Trophoblast cell (in vitro differentiated cells and primary cell): ENCODE data around the gene MGAT5.

Experiments
- DNase-seq, 2 donors: peaks; one replicate each; pipeline ENCODE4 v3.0.0-alpha.2; 2016
- H2AFZ ChIP-seq: 2 replicates; pipeline ENCODE4 v1.6.1; 2013; ENCODE audit warnings: low read length, moderate library complexity, mild to moderate bottlenecking; ENCODE audit not compliant: insufficient read depth, poor library complexity
- H2AK5ac ChIP-seq: 2 replicates; pipeline ENCODE4 v1.6.1; 2013; ENCODE audit warnings: mild to moderate bottlenecking, low read length
- H2BK120ac ChIP-seq: 2 replicates; pipeline ENCODE4 v1.6.1; 2013; ENCODE audit warnings: low read length, mild to moderate bottlenecking, moderate library complexity; ENCODE audit not compliant: insufficient read depth, poor library complexity
- H2BK12ac ChIP-seq: 2 replicates; pipeline ENCODE4 v1.6.1; 2013; ENCODE audit warnings: mild to moderate bottlenecking, low read length, moderate library complexity
- H2BK5ac ChIP-seq: 2 replicates; pipeline ENCODE4 v1.6.1; 2013; ENCODE audit warnings: low read length, low read depth, moderate library complexity, mild to moderate bottlenecking; ENCODE audit not compliant: poor library complexity
- H3K14ac ChIP-seq: 2 replicates; pipeline ENCODE4 v1.6.1; 2013; ENCODE audit warnings: mild to moderate bottlenecking, low read length
- H3K18ac ChIP-seq: 2 replicates; pipeline ENCODE4 v1.6.1; 2013; ENCODE audit warnings: mild to moderate bottlenecking, low read length
- H3K23ac ChIP-seq: 2 replicates; pipeline ENCODE4 v1.6.1; 2013; ENCODE audit warnings: low read length
- H3K27ac ChIP-seq: 2 replicates; pipeline ENCODE4 v1.5.1; 2013; ENCODE audit warnings: low read depth, mild to moderate bottlenecking, inconsistent platforms, low read length, moderate library complexity
- H3K27me3 ChIP-seq: 2 replicates; pipeline ENCODE4 v1.6.1; 2013; ENCODE audit warnings: inconsistent platforms, mild to moderate bottlenecking, low read length, moderate library complexity; ENCODE audit not compliant: insufficient read depth
- H3K36me3 ChIP-seq, 2 experiments: 1 replicate in 1 of 2; 2 replicates in 1 of 2; pipeline ENCODE4 v1.6.1; 2013; ENCODE audit warnings: low read length in 2 of 2, mild to moderate bottlenecking in 2 of 2, moderate library complexity in 1 of 2; ENCODE audit not compliant: insufficient read depth in 2 of 2, control insufficient read depth in 1 of 2
- H3K4ac ChIP-seq: 2 replicates; pipeline ENCODE4 v1.6.1; 2013; ENCODE audit warnings: low read depth, mild to moderate bottlenecking, low read length, moderate library complexity
- H3K4me1 ChIP-seq, 2 experiments: 1 replicate in 1 of 2; 2 replicates in 1 of 2; pipeline ENCODE4 v1.6.1; 2013; ENCODE audit warnings: low read length in 2 of 2, mild to moderate bottlenecking in 2 of 2, moderate library complexity in 1 of 2; ENCODE audit not compliant: insufficient read depth in 2 of 2, control insufficient read depth in 1 of 2
- H3K4me2 ChIP-seq: 2 replicates; pipeline ENCODE4 v1.6.1; 2013; ENCODE audit warnings: inconsistent platforms, mild to moderate bottlenecking, low read length, moderate library complexity
- H3K4me3 ChIP-seq: 2 replicates; pipeline ENCODE4 v1.5.1; 2013; ENCODE audit warnings: mild to moderate bottlenecking, low read depth, low read length, inconsistent platforms
- H3K79me1 ChIP-seq: one replicate; pipeline ENCODE4 v1.6.1; 2013; ENCODE audit warnings: low read length
- H3K79me2 ChIP-seq: 2 replicates; pipeline ENCODE4 v1.6.1; 2013; ENCODE audit warnings: low read length, mild to moderate bottlenecking; ENCODE audit not compliant: control insufficient read depth, insufficient read depth, poor library complexity
- H3K9ac ChIP-seq: 2 replicates; pipeline ENCODE4 v1.6.1; 2013; ENCODE audit warnings: mild to moderate bottlenecking, low read length
- H3K9me3 ChIP-seq: 2 replicates; pipeline ENCODE4 v1.6.1; 2013; ENCODE audit warnings: low read depth, mild to moderate bottlenecking, control low read depth, inconsistent platforms, low read length; ENCODE audit not compliant: insufficient read depth
- H4K12ac ChIP-seq: 2 replicates; pipeline ENCODE4 v1.6.1; 2013; ENCODE audit warnings: low read depth, mild to moderate bottlenecking, low read length, moderate library complexity
- H4K8ac ChIP-seq: 2 replicates; pipeline ENCODE4 v1.6.1; 2013; ENCODE audit warnings: low read depth, mild to moderate bottlenecking, low read length, moderate library complexity
- H4K91ac ChIP-seq: one replicate; pipeline ENCODE4 v1.6.1; 2013; ENCODE audit warnings: low read depth, mild to moderate bottlenecking, low read length, moderate library complexity
- WGBS: extraction: QIAGEN DNeasy Blood & Tissue Kit; methylation state at CpG from one replicate; pipeline ENCODE4 v1.1.7; 2013; ENCODE audit warnings: missing lambda C conversion rate; ENCODE audit not compliant: insufficient read length, insufficient coverage; ENCODE audit errors: extremely low coverage; 5-methylcytosine and 5-hydroxymethylcytosine counted together

Gene MGAT5

DNA sequence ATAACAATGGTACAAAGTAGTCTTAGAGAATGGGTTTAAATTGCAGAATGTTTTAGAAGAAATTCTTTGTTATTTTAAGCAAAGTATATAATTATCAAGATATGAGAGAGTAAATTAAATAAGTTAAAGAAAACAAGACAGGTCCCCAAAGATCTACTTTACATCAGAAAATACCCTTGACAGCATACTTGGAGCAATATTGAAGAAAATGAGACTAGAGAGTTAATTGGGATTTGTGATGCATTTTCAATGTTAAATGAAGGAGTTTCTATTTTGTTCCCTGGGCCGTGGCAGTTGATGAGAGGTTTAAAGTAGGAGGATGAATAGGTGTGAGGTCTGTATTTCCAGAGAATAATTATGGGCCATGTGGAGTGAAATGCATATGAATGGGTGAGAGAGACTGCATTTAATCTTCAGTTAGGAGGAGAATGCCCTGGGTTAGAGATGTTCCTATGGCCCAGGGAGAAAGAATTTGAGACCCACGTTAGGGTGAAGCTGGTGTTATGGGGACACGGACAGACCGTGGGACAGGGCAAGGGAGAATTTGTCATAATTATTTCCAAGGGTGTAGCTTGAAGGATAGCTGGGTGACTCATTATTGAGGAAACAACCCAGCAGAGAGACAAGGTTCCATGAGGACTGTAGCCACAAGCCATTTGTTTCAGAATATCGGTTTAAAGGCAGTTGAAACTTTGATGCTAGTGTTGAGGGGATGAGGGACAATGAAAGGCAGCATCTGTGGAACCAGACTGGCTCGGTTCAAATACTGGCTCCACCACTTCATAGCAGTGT lies 22.7 kb downstream of the MGAT5 start:
- no peak overlapping the region for H4K91ac ChIP-seq
- H3K27ac ChIP-seq, result no peak overlapping the region
- no peak overlapping the region for H2AFZ ChIP-seq
- H3K9me3 ChIP-seq, result peaks cover 1% of the 10 kb centered on the region
- no peak overlapping the region for H3K4me2 ChIP-seq
- H3K23ac ChIP-seq, result no peak overlapping the region
- no peak for DNase-seq
- H3K4me3 ChIP-seq, result no peak overlapping the region
- H3K4ac ChIP-seq, result no peak overlapping the region
- H3K4me1 ChIP-seq, result no peaks in the 10 kb centered on the region
- H2AK5ac ChIP-seq, result no peak overlapping the region
- H2BK5ac ChIP-seq, result no peak overlapping the region
- H3K14ac ChIP-seq, result no peak overlapping the region
- no peak overlapping the region for H4K12ac ChIP-seq
- no CpG with 5 or more reads among the region's 6 CpGs for WGBS
- H3K79me1 ChIP-seq, result no peaks in the 10 kb centered on the region
- H4K8ac ChIP-seq, result no peak overlapping the region
- no peaks in the 10 kb centered on the region for H3K36me3 ChIP-seq
- no peak overlapping the region for H2BK12ac ChIP-seq
- H2BK120ac ChIP-seq, result no peak overlapping the region
- no peaks in the 10 kb centered on the region for H3K79me2 ChIP-seq
- no peaks in the 10 kb centered on the region for H3K27me3 ChIP-seq
- no peak overlapping the region for H3K18ac ChIP-seq
- no peak overlapping the region for H3K9ac ChIP-seq

DNA sequence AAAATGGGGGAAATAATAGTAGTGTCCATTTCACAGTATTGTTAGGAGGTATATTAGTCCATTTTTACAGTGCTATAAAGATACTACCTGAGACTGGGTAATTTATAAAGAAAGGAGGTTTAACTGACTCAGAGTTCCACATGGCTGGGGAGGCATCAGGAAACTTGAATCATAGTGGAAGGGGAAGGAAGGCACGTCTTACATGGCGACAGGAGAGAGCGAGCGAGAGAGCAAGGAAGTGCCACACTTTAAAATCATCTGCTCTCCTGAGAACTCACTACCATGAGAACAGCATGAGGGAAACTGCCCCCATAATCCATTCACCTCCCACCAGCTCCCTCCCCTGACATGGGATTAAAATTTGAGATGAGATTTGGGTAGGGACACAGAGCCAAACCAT lies 23.4 kb downstream of the MGAT5 start:
- no peaks in the 10 kb centered on the region for H3K79me1 ChIP-seq
- H3K4me3 ChIP-seq, result no peak overlapping the region
- H3K4ac ChIP-seq, result no peak overlapping the region
- no peak overlapping the region for H2BK5ac ChIP-seq
- peaks cover 1% of the 10 kb centered on the region for H3K9me3 ChIP-seq
- H2BK120ac ChIP-seq, result no peak overlapping the region
- no peaks in the 10 kb centered on the region for H3K36me3 ChIP-seq
- H3K18ac ChIP-seq, result no peak overlapping the region
- H3K4me2 ChIP-seq, result no peak overlapping the region
- H4K8ac ChIP-seq, result no peak overlapping the region
- WGBS, result no CpG with 5 or more reads among the region's 4 CpGs
- no peak overlapping the region for H2BK12ac ChIP-seq
- H3K79me2 ChIP-seq, result no peaks in the 10 kb centered on the region
- no peak overlapping the region for H3K14ac ChIP-seq
- H3K23ac ChIP-seq, result no peak overlapping the region
- H3K27me3 ChIP-seq, result no peaks in the 10 kb centered on the region
- no peak overlapping the region for H2AFZ ChIP-seq
- no peak overlapping the region for H3K27ac ChIP-seq
- H4K91ac ChIP-seq, result no peak overlapping the region
- no peak for DNase-seq
- H3K9ac ChIP-seq, result no peak overlapping the region
- no peak overlapping the region for H2AK5ac ChIP-seq
- H3K4me1 ChIP-seq, result peaks cover 4% of the 10 kb centered on the region in 2 experiments
- H4K12ac ChIP-seq, result no peak overlapping the region

GRCh38 chr2:134278553-134278952 lies 24.7 kb downstream of the MGAT5 start:
- H4K91ac ChIP-seq, result no peak overlapping the region
- H2AK5ac ChIP-seq, result no peak overlapping the region
- no peak overlapping the region for H2BK5ac ChIP-seq
- WGBS, result no CpG with 5 or more reads among the region's 1 CpG
- no peak overlapping the region for H4K12ac ChIP-seq
- no peak overlapping the region for H3K14ac ChIP-seq
- H2AFZ ChIP-seq, result no peak overlapping the region
- DNase-seq, result no peak
- H3K18ac ChIP-seq, result no peak overlapping the region
- H3K9me3 ChIP-seq, result no peaks in the 10 kb centered on the region
- H3K23ac ChIP-seq, result no peak overlapping the region
- H4K8ac ChIP-seq, result no peak overlapping the region
- no peaks in the 10 kb centered on the region for H3K27me3 ChIP-seq
- peaks cover 10 to 11% of the 10 kb centered on the region in 2 experiments for H3K4me1 ChIP-seq
- no peaks in the 10 kb centered on the region for H3K36me3 ChIP-seq
- no peak overlapping the region for H3K4me3 ChIP-seq
- H3K79me2 ChIP-seq, result no peaks in the 10 kb centered on the region
- no peak overlapping the region for H3K9ac ChIP-seq
- no peak overlapping the region for H3K4ac ChIP-seq
- H2BK120ac ChIP-seq, result no peak overlapping the region
- no peak overlapping the region for H3K4me2 ChIP-seq
- H3K79me1 ChIP-seq, result no peaks in the 10 kb centered on the region
- H2BK12ac ChIP-seq, result no peak overlapping the region
- no peak overlapping the region for H3K27ac ChIP-seq

DNA sequence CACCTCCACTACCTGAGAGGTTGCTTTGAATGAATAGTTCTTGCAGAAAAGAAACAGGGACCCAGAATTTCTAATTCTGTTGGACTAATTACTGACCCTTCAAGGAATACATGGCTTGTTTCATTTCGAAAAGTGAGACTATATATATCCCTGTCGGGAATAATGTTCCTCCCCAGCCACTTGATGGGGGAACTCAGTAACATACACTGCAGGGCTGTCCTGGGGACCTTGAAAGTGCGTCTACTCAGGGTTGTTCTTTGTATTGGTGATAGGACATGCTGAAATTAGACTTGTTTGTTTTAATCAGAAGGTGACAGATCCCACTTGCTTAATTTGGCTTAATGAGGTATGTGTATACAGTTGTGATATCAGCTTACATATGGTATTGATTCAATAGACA lies 25.5 kb downstream of the MGAT5 start:
- Histone ChIP-seq H3K18ac (no peak overlapping the region), H3K4ac (no peak overlapping the region), H2AK5ac (no peak overlapping the region), H3K4me1 (peaks cover 14% of the 10 kb centered on the region in 2 experiments), H4K91ac (no peak overlapping the region), H2BK5ac (no peak overlapping the region), H3K27ac (no peak overlapping the region), H2BK120ac (no peak overlapping the region), H3K14ac (no peak overlapping the region), H3K27me3 (no peaks in the 10 kb centered on the region), H2BK12ac (no peak overlapping the region), H3K4me2 (no peak overlapping the region), H2AFZ (no peak overlapping the region), H3K4me3 (no peak overlapping the region), H3K9ac (no peak overlapping the region), H4K8ac (no peak overlapping the region), H3K36me3 (no peaks in the 10 kb centered on the region), H4K12ac (no peak overlapping the region), H3K23ac (no peak overlapping the region), H3K79me2 (no peaks in the 10 kb centered on the region), H3K9me3 (no peaks in the 10 kb centered on the region), H3K79me1 (no peaks in the 10 kb centered on the region)
- no peak for DNase-seq
- WGBS, result no CpG with 5 or more reads among the region's 3 CpGs
